SK-N-SH (cell line): Measurements from ENCODE around the gene IGFALS. TPM values are rescaled to one million over a fixed set of nuclear protein-coding genes. Genes with fewer than 3 reads are reported as not detected.

Experiments used
- CTCF ChIA-PET: fragments of 300-600, 350-600 bp; formaldehyde crosslinking; extraction: SDS; loops from one replicate; lab custom pipeline; 2021; lab: Yijun Ruan, JAX
- POLR2A ChIA-PET: fragments of 350-600 bp; sonication (Branson Sonifier 250); formaldehyde crosslinking; extraction: SDS; loops from one replicate; lab custom pipeline; 2020; ENCODE audit warnings: antibody characterized with exemption, inconsistent platforms; lab: Yijun Ruan, JAX
- DNase-seq: peaks from one replicate; pipeline ENCODE4 v3.0.0; 2012
- H2AFZ ChIP-seq: fragments of 200-600 bp; sonication (generic); 2 replicates; pipeline ENCODE4 v1.8.1; 2016; ENCODE audit warnings: antibody characterized with exemption, mild to moderate bottlenecking, low read depth
- H3F3A ChIP-seq: fragments of 200-600 bp; sonication (generic); replicated peaks from 2 replicates; pipeline ENCODE3; 2016; ENCODE audit warnings: antibody characterized with exemption, mild to moderate bottlenecking; ENCODE audit not compliant: insufficient read depth
- H3K27ac ChIP-seq, 2 experiments: fragments of 200-500 bp in 1 of 2; fragments of 200-600 bp in 1 of 2; sonication (Bioruptor generic) in 1 of 2; sonication (generic), shearing (Covaris generic) in 1 of 2; 2 replicates each; pipeline versions ENCODE4 v1.5.1 to v1.6.1; 2014 to 2016; ENCODE audit warnings: low read depth in 2 of 2, inconsistent platforms in 1 of 2, low read length in 1 of 2, mild to moderate bottlenecking in 1 of 2, mixed read lengths in 1 of 2
- H3K27me3 ChIP-seq: fragments of 200-600 bp; sonication (generic), shearing (Covaris generic); 2 replicates; pipeline ENCODE4 v1.6.1; 2016; ENCODE audit warnings: mixed run types; ENCODE audit not compliant: insufficient read depth
- H3K36me3 ChIP-seq, 2 experiments: fragments of 200-500 bp in 1 of 2; fragments of 200-600 bp in 1 of 2; sonication (Bioruptor generic) in 1 of 2; sonication (generic) in 1 of 2; replicated peaks in 1 of 2; 2 replicates each; pipeline versions ENCODE3 to v1.5.1; 2014 to 2016; ENCODE audit warnings: low read length in 1 of 2, mild to moderate bottlenecking in 1 of 2; ENCODE audit not compliant: insufficient read depth in 2 of 2, control insufficient read depth in 1 of 2
- H3K4me1 ChIP-seq, 2 experiments: fragments of 200-500 bp in 1 of 2; fragments of 200-600 bp in 1 of 2; sonication (Bioruptor generic) in 1 of 2; sonication (generic), shearing (Covaris generic) in 1 of 2; 2 replicates each; pipeline versions ENCODE4 v1.5.1 to v1.6.1; 2014 to 2016; ENCODE audit warnings: low read depth in 1 of 2, low read length in 1 of 2, mixed run types in 1 of 2; ENCODE audit not compliant: insufficient read depth in 2 of 2, control insufficient read depth in 1 of 2
- H3K4me2 ChIP-seq: fragments of 200-600 bp; sonication (generic), shearing (Covaris generic); 2 replicates; pipeline ENCODE4 v1.6.1; 2017; ENCODE audit warnings: mixed run types
- H3K4me3 ChIP-seq, 2 experiments: fragments of 200-500 bp in 1 of 2; fragments of 200-600 bp in 1 of 2; sonication (Bioruptor generic) in 1 of 2; sonication (generic), shearing (Covaris generic) in 1 of 2; 2 replicates each; pipeline versions ENCODE4 v1.5.1 to v1.8.1; 2014 to 2016; ENCODE audit warnings: low read depth in 2 of 2, inconsistent platforms in 1 of 2, low read length in 1 of 2, mild to moderate bottlenecking in 1 of 2, mixed read lengths in 1 of 2, moderate library complexity in 1 of 2
- H3K79me2 ChIP-seq: fragments of 200-600 bp; sonication (generic); 2 replicates; pipeline ENCODE4 v1.8.1; 2017; ENCODE audit warnings: mild to moderate bottlenecking; ENCODE audit not compliant: insufficient read depth
- H3K9ac ChIP-seq: fragments of 200-600 bp; sonication (generic); 2 replicates; pipeline ENCODE4 v1.6.1; 2017; ENCODE audit warnings: mixed run types
- H3K9me2 ChIP-seq: fragments of 200-600 bp; sonication (generic); 2 replicates; pipeline ENCODE4 v1.6.1; 2017; ENCODE audit warnings: mixed run types
- H3K9me3 ChIP-seq: fragments of 200-600 bp; sonication (generic); 2 replicates; pipeline ENCODE4 v1.6.1; 2017; ENCODE audit warnings: mixed run types, mild to moderate bottlenecking, moderate library complexity
- H4K20me1 ChIP-seq: fragments of 200-600 bp; sonication (generic); 2 replicates; pipeline ENCODE4 v1.6.1; 2017; ENCODE audit warnings: mild to moderate bottlenecking, mixed run types; ENCODE audit not compliant: insufficient read depth
- CHD2 ChIP-seq: fragments of 150-350 bp; IDR thresholded peaks from 2 replicates; pipeline ENCODE4 v1.6.1; 2018; ENCODE audit warnings: low read length; ENCODE audit not compliant: partially characterized antibody
- EP300 ChIP-seq, 2 experiments: IDR thresholded peaks; 2 replicates each; pipeline versions ENCODE4 v1.4.0 to v1.6.1; 2012; ENCODE audit warnings: borderline replicate concordance in 1 of 2, low read depth in 1 of 2, low read length in 1 of 2
- EZH2phosphoT487 ChIP-seq: fragments of 200-600 bp; sonication (generic); IDR thresholded peaks from 2 replicates; pipeline ENCODE4 v1.6.1; 2017; ENCODE audit warnings: low read depth, mixed run types, mild to moderate bottlenecking, antibody characterized with exemption, moderate library complexity, borderline replicate concordance
- FOXM1 ChIP-seq: IDR thresholded peaks from 2 replicates; pipeline ENCODE4 v1.4.0; 2012; ENCODE audit warnings: low read depth, mild to moderate bottlenecking
- JUND ChIP-seq: IDR thresholded peaks from 2 replicates; pipeline ENCODE4 v1.4.0; 2012
- MEF2A ChIP-seq: IDR thresholded peaks from 2 replicates; pipeline ENCODE4 v1.4.0; 2012; ENCODE audit warnings: low read depth, borderline replicate concordance
- NFIC ChIP-seq: IDR thresholded peaks from 2 replicates; pipeline ENCODE4 v1.4.0; 2012; ENCODE audit warnings: borderline replicate concordance
- RAD21 ChIP-seq: IDR thresholded peaks from 2 replicates; pipeline ENCODE4 v1.6.1; 2012; ENCODE audit warnings: mild to moderate bottlenecking, low read length
- REST ChIP-seq: IDR thresholded peaks from 2 replicates; pipeline ENCODE4 v1.6.1; 2012; ENCODE audit warnings: mild to moderate bottlenecking, low read depth, low read length, moderate library complexity
- RXRA ChIP-seq: IDR thresholded peaks from 2 replicates; pipeline ENCODE4 v1.4.0; 2012; ENCODE audit warnings: low read depth, mild to moderate bottlenecking, borderline replicate concordance
- SIN3A ChIP-seq: IDR thresholded peaks from 2 replicates; pipeline ENCODE4 v1.6.1; 2012; ENCODE audit warnings: low read depth, mild to moderate bottlenecking, low read length, moderate library complexity, borderline replicate concordance
- SMC3 ChIP-seq: IDR thresholded peaks from 2 replicates; pipeline ENCODE4 v1.6.1; 2012; ENCODE audit warnings: low read depth, low read length, improper control_type of control experiment
- TCF12 ChIP-seq: IDR thresholded peaks from 2 replicates; pipeline ENCODE4 v1.4.0; 2012
- WGBS: methylation state at CpG from one replicate; pipeline ENCODE4 v1.1.6; 2017; ENCODE audit warnings: low lambda C conversion rate; 5-methylcytosine and 5-hydroxymethylcytosine counted together
- polyA plus RNA-seq, 3 experiments: library from polyadenylated mRNA; depleted of rRNA; stranded (reverse); fragments of >200 nt; gene quantifications; 2 replicates each; pipeline ENCODE4 v1.2.3, GENCODE V29; 2012
- TF ChIP-seq, protein P1 (sequence below): fragments of 200-600 bp; sonication (generic); IDR thresholded peaks from 2 replicates; pipeline ENCODE4 v1.6.1; 2017; ENCODE audit warnings: antibody characterized with exemption, mild to moderate bottlenecking, moderate library complexity

The IGFALS gene
- polyA plus RNA-seq, 1 of the 3 experiments (the other 2 are of a cell fraction): 0.02 TPM

- ChIA-PET POLR2A (interaction anchor here (0.7 kb wide), 1 partner anchor 10 kb away, joined by 4 read pairs; no protein-coding TSS in a partner anchor), CTCF (interaction anchor here (0.7 to 1.0 kb wide), 2 partner anchors 22 to 23 kb away, joined by 3 to 4 read pairs; no protein-coding TSS in a partner anchor)
- Histone ChIP-seq H3K9me3 (no peaks in the 10 kb centered on the region), H3F3A (no peaks in the 10 kb centered on the region), H3K79me2 (no peaks in the 10 kb centered on the region), H3K9me2 (no peaks in the 10 kb centered on the region), H3K4me3 (no peak overlapping the region), H2AFZ (no peak overlapping the region), H3K27me3 (no peaks in the 10 kb centered on the region), H3K4me2 (no peak overlapping the region), H3K27ac (no peak overlapping the region), H3K36me3 (peaks cover 4 to 59% of the 10 kb centered on the region in 2 experiments), H3K4me1 (no peaks in the 10 kb centered on the region), H4K20me1 (no peaks in the 10 kb centered on the region), H3K9ac (no peak overlapping the region)
- no peak for TF ChIP-seq SMC3
- no peak for TF ChIP-seq RXRA
- TF ChIP-seq REST: no peak
- no peak for TF ChIP-seq MEF2A
- no peak for TF ChIP-seq TCF12
- TF ChIP-seq SIN3A: no peak
- no peak for TF ChIP-seq RAD21
- TF ChIP-seq EZH2phosphoT487: no peak
- no peak for TF ChIP-seq FOXM1
- TF ChIP-seq JUND: no peak
- no peak for TF ChIP-seq EP300 (IDR thresholded peaks at IDR 0.05; ENCODE audit: borderline replicate concordance in 1 of 2, low read depth in 1 of 2, low read length in 1 of 2)
- no peak for TF ChIP-seq CHD2
- no peak for TF ChIP-seq NFIC
- TF ChIP-seq, protein P1, sequence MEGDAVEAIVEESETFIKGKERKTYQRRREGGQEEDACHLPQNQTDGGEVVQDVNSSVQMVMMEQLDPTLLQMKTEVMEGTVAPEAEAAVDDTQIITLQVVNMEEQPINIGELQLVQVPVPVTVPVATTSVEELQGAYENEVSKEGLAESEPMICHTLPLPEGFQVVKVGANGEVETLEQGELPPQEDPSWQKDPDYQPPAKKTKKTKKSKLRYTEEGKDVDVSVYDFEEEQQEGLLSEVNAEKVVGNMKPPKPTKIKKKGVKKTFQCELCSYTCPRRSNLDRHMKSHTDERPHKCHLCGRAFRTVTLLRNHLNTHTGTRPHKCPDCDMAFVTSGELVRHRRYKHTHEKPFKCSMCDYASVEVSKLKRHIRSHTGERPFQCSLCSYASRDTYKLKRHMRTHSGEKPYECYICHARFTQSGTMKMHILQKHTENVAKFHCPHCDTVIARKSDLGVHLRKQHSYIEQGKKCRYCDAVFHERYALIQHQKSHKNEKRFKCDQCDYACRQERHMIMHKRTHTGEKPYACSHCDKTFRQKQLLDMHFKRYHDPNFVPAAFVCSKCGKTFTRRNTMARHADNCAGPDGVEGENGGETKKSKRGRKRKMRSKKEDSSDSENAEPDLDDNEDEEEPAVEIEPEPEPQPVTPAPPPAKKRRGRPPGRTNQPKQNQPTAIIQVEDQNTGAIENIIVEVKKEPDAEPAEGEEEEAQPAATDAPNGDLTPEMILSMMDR: no peak
- no peak for DNase-seq
- WGBS: 94% methylated on average over 12 of the region's 29 CpGs
Measured at GRCh38 chr16:1745900-1746692, 47.4 kb downstream of the IGFALS start.
